NCI-H1694 (cell line): ENCODE measurements around the gene TTC21B.
A peak's percentile ranks its signal among the peaks of the same experiment; 100 is the strongest.

Experiments
- DNase-seq: peaks from one replicate; lab custom pipeline; 2025; lab: John Stamatoyannopoulos, UW

TTC21B gene

DNA sequence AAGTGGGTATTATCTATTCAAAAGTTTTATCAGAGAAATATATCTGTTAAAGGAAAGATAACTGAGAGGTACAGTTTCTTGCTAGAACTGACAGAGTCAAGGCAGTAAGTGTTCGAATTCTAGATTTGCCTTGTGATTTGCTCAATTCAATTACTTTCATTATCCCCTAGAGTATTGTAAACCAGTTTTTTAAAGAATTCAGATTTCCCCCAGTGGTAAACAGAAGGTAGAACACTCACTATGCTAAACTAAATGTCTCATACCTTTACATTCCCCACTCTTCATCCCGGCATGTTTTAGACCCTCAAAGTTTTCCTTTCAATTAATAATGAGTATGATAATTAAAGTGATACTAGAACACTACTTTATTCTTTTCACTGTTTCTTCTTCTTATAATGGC is 28.6 kb downstream of the TTC21B start:
- DNase-seq, result no peak

DNA sequence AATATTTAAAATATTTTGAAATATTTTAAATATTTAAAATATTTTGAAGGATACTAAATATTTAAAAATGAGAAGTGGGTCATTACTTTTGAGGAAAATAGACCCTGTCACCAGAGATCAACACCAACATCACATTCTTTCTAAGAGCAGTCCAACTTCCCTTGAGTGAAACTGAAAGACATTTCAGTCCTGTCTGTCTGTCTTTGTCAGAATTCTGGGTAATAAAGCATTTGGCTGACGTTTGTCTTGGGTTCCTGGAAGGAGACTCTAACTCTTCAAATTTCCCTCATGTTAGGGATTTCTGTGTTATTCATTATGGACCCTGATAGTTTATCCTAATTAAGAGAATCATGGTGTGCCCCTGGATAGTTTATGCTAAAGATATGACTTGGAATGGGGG is 32.8 kb downstream of the TTC21B start:
- no peak for DNase-seq

DNA sequence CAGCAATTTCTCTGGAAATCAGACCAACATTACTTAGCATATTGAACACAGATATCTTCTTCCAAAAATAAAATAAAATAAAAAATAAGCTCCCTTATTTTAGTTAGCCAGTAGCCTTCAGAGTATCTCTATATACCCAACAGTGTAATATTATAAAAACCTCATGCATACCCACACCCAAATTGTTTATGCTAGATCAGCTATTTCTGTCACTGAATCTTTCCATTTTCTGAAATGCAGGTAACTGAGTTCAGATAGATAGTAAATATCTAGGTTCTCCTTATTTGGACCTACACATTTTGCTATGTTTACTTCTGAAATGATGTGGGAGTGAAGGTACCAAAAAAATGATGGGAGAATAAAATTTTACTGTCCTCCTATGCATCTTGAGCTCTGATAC is 39.9 kb downstream of the TTC21B start:
- DNase-seq, result no peak

DNA sequence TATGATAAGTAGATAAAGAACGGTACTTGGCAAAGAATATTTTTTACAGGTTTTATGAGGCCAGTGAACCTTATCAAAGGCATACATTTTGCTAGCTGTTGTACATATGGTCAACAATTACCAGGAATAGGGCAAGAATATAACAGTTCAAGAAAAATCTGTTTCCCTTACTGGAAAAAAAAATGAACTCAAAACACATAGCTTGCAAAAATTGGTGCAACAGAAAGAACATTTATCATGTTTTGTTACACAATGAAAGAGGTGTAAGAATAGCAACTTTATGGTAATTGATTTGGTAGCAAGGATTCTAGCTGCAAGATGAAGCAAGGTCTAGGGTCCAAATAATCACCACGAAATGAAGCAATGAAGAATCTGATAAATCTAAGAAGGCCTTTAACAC is 41.6 kb downstream of the TTC21B start:
- DNase-seq, result no peak

DNA sequence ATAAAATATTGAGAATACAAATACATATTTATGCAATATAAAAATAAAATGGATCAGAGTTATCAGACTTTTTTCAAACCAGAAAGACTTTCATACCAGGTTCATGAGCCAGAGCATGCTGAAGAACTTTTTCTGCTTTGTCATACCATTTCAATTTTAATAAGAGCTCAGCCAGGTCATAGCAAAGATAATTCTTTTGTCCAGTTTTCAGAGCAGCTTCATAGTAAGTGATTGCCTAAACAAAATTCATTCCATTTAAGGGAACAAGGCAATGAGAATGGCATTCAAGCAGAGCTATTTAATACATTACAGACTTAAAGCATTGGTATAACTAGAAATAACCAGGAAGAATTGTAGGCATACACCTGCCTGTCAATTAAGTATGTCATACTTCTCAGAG is 42.3 kb downstream of the TTC21B start:
- DNase-seq, result no peak

DNA sequence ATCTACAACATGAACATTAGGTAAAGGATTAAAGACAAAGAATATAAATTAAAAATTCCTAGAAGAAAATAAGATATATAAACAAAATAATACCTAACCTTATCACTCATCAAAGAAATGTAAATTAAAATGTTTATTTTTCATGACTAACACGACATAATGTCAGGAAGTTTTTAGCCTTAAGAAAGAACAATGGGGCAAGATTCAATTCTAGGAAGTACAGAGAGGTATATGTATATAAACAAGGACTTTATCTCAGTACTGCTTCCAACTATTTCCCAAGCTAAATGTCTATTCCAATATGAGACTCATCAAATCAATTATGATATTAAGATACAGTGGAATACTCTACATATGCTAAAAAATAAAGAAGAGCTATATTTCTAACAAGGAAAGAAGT is 44.1 kb downstream of the TTC21B start:
- no peak for DNase-seq

DNA sequence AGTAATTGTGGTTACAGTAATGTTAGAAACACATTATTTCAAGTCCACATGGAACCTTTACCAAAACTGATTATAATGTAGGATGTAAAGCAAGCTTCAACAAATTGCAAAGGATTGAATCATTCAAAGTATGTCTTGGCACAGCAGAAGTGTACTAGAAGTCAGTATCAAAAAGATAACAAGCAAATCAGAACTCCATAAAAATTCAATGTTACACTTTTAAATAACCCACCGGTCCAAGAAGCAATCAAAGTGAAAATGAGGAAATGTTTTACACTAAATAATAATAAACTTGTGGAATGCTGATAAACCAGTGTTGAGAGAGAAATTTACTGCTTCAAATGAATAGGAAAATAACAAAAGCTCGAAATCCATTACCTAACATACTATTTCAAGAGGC is 47.7 kb downstream of the TTC21B start:
- DNase-seq, result no peak

DNA sequence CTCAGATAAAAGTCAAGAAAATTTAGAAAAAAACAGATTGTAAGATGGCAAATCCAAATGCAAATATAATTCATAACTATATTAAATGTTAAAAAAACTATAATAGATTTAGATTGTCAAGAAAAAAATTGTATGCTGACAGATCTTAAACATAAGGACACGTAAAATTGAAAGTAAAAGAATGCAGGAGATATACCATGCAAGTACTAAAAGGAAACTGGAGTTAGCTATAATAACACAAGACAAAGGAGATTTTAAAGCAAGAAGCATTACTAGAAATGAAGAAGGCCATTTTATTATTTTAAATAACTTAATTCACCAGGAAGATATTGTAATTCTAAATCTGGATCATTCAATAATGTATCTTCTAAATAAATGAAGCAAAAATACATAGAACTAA is 48.3 kb downstream of the TTC21B start:
- DNase-seq, result no peak

DNA sequence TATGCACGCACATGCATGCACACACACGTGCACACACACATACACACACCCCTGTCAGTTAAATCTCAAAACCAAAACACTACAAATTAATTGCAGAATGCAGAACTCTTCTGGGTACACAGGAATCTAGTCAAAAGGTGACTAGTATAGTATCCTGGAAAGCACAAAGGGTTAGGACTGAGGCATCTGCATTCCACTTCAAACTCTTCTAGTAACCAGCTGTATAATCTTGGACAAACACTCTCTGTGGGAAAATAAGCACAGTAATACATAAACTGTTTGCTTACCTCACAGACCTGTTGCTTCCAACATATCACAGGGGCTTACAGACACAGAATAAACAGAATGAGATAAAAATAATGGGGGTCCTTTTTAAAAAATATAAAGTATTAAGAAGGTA is 49.1 kb downstream of the TTC21B start:
- DNase-seq, result no peak

DNA sequence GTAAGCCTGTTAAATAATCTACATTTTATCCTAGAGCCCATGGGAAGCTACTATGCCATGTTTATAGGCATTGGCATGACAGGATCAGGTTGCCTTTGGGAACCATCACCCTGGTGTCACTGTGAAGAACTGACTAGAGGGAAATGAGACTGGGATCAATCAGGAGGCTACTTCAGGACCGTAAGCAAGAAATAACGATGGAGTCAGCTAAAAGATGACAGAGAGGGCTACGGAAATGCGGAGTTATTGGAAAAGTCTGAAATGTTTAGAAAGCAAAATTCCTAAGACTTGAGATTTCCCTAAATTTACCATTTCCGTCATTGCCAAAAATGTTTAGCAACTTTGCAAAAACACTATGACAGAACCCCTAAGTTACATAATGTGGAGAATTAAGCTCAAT is 50.2 kb downstream of the TTC21B start:
- DNase-seq, result no peak

DNA sequence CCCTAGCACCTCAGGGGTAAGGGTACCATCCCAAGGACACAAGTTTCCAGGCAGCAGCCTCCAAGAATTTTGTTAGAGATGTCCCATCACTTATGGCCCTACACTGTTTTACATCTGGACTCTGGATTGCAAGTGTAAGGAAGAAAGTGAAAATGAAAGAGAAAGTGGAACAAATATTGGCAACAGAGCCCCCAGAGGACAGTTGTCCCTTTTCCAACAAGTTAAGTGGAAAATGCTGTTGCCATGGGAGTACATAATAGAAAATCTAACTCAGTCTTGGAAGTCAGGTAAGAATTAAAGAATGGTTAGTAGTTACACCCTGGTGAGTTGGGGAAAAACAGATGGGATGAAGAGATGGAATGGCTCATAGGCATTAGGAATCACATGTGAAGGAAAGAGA is 50.6 kb downstream of the TTC21B start:
- DNase-seq, result peak; percentile 4

DNA sequence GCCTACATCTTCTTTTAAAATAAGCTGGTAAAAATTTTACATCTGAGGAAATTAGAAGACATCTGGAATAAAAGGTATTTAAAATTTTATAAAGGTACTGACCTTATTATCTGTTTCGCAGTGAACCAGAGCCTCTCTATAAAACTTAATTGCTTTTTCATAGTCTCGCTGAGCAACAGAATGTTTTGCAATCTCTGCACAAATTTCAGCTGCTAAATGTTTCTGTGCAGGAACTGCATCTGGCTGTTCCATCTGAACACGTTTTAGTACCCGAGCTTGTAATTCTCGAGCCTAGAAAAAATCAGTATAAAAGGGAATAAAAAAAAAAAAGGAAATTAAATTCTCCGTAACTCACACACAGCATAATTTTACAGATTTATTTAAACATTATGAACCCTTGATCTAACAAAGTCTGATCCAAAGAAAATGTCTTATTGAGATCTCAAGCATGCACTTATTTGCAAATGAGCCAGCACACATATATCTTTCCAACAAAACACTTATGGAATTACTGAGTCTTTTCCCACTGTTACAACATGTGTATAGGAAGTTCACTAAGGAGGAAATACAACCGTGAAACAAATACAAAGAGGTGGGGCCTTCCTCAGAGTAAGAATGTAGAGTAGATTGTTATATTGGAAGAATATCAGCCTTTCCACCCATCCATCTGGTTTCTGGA is 51.8 kb downstream of the TTC21B start:
- peak; percentile 8 for DNase-seq

DNA sequence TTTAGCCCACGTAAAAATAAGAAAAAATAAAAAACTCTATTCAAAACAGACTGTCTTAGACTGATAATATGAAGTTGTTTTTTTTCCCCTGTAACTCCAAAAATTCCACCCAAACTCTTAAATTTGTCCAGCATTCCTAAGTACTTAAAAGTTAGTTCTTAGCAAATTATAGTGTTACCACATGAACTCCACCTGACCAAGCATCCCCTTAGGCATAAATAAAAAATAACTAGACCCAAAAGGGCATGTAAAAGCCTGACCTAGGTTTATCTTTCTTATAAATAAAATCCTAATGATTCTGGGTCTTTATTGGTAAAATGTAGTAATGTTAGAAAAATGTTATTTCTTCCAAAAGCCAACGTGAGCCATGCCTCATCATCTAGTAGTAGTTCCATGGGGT is 54.3 kb downstream of the TTC21B start:
- no peak for DNase-seq

DNA sequence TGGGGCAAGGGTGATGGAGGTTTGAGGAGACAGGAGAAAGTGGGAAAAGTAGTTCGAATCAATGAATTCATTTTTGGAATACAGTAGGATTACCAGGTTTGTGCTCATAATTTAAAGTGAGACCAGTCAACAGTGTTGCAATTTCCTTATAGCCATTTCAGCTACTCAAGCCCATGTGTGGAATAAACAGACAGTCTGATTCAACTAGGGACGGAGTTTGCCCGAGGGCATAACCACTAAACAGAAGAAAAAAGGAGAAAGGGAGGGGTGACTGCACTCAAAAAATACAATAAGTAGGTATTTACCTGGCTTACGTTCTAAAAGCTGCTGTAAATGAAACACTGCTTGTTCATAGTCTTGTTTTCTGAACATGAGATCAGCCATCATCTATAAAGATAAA is 55.2 kb downstream of the TTC21B start:
- DNase-seq, result no peak

DNA sequence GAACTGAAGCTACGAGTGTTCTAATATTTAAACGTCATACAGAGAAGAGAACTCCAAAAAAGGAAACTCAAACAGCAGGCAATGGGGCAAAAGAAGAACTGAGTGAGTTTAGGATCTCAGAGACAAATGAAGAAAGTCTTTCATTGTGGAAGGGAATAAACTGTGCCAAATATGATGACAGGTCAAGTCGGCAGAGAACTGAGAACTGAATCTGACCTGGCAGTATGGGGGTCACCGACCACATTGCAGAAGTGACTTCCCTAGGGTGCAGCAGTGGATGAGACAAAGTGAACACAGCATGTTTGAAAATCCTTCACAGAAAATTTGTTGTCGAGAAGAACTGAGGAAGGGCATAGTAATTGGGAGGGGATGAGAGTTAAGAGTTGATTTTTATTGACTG is 55.9 kb downstream of the TTC21B start:
- DNase-seq, result no peak

DNA sequence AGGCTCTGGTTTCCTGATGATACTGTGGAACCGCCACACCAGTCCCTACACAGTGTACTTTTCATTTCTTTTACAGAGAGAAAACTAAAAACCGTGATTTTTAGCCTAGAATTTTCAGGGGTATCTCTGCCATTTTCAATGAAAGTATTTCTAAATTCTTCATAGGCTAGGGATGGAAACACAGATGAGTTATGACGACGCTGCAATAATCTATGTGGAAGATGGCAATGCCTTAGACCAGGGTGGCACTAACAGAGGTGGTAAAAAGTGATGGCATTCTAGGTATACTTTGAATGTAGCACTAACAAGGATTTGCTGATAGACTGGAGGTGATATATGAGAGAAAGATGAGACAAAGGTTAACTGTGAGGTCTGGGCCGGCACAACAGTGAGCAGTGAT is 56.5 kb downstream of the TTC21B start:
- no peak for DNase-seq

DNA sequence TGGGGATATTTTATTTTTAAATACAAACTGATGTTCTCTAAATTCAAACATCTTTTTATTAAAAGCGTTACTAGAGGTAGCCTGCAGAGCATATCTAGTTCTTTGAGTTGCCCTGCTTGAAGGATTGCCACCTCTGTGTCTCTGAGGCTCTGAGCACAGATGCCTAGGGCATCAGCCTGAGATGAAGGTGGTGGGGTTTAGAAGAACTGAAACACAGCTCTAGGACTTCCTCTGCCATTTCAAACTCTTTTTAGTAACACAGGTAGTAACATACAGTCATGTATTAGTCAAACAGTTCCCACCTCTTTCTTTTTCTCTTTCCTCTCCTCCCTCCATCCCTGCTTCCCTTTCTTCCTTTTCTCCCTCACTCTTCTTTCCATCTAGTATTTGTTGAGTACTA is 57.6 kb downstream of the TTC21B start:
- no peak for DNase-seq

DNA sequence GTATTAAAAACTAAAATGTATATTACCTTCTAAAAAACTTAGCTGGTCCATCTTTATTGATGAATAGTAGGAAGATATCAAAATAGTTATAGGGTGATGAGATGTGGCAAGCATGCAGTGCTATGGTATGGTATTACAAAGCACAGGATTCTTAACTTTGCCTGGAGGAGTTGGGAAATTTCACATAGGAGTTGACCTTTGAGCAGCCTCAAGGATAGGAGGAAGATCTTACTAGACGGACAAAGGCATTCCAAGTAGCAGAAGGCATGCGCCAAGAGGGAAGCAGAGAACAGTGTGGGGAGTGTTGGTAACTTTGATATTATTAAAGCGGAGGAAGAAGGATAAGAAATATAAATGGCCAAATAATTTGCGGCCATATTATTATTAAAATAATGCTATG is 60.0 kb downstream of the TTC21B start:
- DNase-seq, result no peak

DNA sequence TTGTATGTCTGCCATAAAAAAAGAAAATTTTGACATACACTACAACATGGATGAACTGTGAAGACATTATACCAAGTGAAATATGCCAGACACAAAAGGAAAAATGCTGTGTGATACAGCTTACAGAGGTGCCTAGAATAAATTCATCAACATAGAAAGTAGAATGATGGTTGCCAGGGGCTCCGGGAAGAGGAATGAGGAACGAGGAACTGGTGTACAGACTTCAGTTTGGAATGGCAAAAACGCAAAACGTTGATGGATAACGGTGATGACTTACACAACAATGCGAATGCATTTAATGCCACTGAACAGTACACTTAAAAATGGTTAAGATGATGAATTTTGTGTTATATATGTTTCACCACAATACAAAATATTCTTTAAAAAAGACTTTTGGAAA is 61.0 kb downstream of the TTC21B start:
- no peak for DNase-seq

DNA sequence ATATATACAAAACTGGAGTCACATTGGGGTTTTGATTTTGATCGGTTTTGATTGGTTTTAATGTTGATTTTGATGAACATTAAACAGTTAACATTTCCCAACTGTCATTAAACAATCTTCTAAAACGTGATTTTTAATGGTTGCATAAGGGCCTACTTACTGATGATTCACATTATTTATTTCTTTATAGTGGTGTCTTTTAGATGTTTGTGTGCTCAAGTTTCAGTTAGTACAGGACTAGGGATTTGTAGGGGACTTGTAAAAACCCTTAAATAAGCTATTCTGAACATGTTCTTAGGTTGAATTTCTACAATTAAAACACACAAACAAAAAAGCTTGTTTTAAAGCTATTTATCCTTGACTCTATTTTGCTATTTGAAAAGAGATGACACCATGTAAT is 61.6 kb downstream of the TTC21B start:
- DNase-seq, result no peak

DNA sequence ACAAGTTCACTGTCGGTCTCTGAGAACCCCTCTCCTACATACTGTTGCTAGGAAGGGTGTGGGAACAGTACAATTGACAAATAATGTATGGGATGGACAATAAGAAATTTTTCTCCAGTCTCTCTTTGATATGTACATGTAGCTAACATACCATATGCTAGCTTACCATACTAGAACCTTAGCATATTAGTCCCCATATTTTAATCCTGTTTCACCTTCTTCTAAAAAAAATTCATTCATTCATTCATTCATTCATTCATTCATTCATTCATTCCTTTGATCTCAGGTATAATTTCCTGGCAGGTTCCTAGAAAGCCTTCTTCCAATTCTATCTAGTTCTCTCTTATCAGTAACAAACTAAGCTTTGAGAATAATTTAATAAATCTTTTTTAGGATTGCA is 62.2 kb downstream of the TTC21B start:
- DNase-seq, result no peak

DNA sequence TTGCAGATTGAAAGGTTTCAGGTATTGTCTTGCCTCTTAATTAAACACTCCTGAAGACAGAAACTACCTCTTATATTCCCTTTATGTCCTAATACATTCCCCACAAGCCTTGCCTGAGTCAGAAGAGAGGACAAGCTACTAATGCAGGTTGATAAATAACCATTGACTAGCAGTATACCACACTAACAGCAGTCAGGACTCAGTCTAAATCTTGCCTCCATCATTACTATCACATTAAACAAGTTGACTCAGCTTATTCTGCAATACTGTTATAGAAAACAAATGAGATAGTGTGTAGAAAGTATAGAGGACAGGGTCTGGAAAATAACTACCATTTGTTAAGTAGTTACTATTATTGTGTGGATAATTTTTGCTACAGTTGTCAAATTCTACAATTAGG is 63.8 kb downstream of the TTC21B start:
- no peak for DNase-seq

DNA sequence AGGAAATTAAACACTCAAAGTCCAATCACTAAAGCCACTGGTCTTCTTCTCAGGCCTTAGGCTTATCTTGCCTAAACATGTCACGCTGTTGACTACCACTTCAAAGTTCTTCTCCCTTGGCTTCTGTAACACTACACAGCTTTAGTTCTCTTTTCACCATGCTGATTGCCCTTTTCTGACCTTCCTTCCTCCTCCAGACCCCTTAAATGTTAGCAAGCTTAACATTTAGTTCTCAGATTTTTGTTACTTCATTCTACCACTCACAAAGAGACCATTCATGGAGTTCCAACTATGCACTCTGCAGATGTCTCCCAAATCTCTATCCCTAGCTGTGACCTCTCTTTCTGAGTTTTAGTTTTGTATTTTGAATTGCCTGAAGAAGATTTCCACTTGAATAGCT is 64.4 kb downstream of the TTC21B start:
- DNase-seq, result no peak

DNA sequence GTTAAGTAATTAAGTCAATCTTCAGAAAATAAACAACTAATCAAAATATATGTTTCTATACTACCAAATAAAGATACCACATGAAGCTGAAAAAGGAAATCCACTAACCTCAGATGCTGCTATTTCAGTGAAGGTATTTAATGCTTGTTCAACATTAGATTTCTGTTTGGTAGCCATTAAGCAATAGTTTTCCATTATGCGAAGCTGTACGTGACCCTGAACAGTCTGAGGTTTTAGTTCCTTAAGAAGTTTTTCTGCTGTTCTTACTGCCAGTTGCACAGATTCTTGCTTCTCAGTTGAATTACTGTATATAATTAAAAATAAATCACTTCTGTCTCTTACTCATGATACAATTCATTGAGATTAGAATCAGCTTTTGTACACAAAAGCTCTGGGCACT is 65.4 kb downstream of the TTC21B start:
- DNase-seq, result no peak
